ENCODE results near the gene PPP1R3F.

- TF ChIP-seq CTCF (IDR thresholded peaks at IDR 0.05; ENCODE audit: borderline replicate concordance, extremely low read depth, low read length, poor library complexity, severe bottlenecking) (no peak), EZH2 (IDR thresholded peaks at IDR 0.05; ENCODE audit: borderline replicate concordance, low read depth, low read length, severe bottlenecking) (no peak)
These were observed 17.0 kb downstream of the PPP1R3F start for GRCh38 chrX:49286581-49286980.
